Raji (cell line): ENCODE data around the gene GGA3.

Experiments used
- POLR2A ChIP-seq: IDR thresholded peaks from 2 replicates; pipeline ENCODE4 v1.6.1; 2011; ENCODE audit warnings: low read depth, low read length, control low read depth; ENCODE audit not compliant: insufficient read depth

The GGA3 gene, protein sequence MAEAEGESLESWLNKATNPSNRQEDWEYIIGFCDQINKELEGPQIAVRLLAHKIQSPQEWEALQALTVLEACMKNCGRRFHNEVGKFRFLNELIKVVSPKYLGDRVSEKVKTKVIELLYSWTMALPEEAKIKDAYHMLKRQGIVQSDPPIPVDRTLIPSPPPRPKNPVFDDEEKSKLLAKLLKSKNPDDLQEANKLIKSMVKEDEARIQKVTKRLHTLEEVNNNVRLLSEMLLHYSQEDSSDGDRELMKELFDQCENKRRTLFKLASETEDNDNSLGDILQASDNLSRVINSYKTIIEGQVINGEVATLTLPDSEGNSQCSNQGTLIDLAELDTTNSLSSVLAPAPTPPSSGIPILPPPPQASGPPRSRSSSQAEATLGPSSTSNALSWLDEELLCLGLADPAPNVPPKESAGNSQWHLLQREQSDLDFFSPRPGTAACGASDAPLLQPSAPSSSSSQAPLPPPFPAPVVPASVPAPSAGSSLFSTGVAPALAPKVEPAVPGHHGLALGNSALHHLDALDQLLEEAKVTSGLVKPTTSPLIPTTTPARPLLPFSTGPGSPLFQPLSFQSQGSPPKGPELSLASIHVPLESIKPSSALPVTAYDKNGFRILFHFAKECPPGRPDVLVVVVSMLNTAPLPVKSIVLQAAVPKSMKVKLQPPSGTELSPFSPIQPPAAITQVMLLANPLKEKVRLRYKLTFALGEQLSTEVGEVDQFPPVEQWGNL

GRCh38 chr17:75261336-75262111, at the start of gene GGA3, which contains the start of gene MRPS7:
GGA3 (minus strand) TSS chr17:75261606; CDS start chr17:75261587, 19 bp downstream.
MRPS7 (plus strand) TSS chr17:75261879; CDS start chr17:75261901, 22 bp downstream.
- peak; percentile 82 for TF ChIP-seq POLR2A

GRCh38 chr17:75308732-75309629, 47.6 kb upstream of the GGA3 start:
- TF ChIP-seq POLR2A = no peak

GRCh38 chr17:75307957-75308731, 46.7 kb upstream of the GGA3 start:
- TF ChIP-seq POLR2A = no peak

DNA sequence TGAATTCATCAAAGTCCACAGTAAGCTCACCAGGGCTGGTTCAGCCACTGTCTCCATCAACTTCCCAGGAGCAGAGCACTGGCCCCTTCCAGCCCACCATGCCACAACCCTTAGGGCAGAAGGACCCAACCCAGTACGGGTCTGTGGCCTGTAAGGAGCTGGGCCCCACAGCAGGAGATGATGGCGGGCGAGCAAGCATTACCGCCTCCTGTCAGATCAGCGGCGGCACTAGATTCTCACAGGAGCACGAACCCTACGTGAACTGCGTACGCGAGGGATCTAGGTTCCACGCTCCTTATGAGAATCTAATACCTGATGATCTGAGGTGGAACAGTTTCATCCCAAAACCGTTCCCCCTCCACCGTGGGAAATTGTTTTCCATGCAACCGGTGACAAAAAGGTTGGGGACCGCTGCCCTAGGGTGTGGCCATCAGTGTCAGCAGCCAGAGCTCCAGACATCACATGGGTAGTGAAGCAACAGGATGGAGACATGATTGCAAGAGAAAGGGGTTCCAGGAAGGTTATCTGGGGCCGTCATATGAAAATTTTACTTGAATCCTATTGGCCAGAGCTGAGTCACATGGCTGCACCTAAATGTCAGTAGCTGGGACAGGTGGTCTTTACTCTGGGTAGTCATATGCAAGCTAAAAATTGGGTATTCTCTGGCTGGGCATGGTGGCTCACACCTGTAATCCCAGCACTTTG, 40.2 kb upstream of the GGA3 start:
- no peak for TF ChIP-seq POLR2A

- no peak for TF ChIP-seq POLR2A
Measured at GRCh38 chr17:75301049-75301448, 39.6 kb upstream of the GGA3 start.

GRCh38 chr17:75300280-75300679, 38.9 kb upstream of the GGA3 start:
- no peak for TF ChIP-seq POLR2A

GRCh38 chr17:75295201-75296158, 34.1 kb upstream of the GGA3 start:
- TF ChIP-seq POLR2A = peak; percentile 79

GRCh38 chr17:75289832-75290337, 28.5 kb upstream of the GGA3 start:
- TF ChIP-seq POLR2A = no peak; the same call in 1 of the 2 replicates

GRCh38 chr17:75289115-75289831, 27.9 kb upstream of the GGA3 start, which contains the start of gene SLC25A19:
SLC25A19 (minus strand) TSS chr17:75289433; CDS start chr17:75286764, 2,669 bp downstream.
- peak; percentile 98 for TF ChIP-seq POLR2A

GRCh38 chr17:75288770-75289114, 27.3 kb upstream of the GGA3 start:
- no peak for TF ChIP-seq POLR2A

GRCh38 chr17:75288359-75288758, 27.0 kb upstream of the GGA3 start:
- no peak for TF ChIP-seq POLR2A

GRCh38 chr17:75287221-75287620, 25.8 kb upstream of the GGA3 start:
- no peak for TF ChIP-seq POLR2A
